CD4-positive, alpha-beta T cell treated with Interleukin-4 for 4 hours (primary cell): ENCODE measurements around the gene SH3RF3.
"Not testable (repeated sequence)": the region's sequence is repeated elsewhere in the genome, so short reads cannot be mapped to it uniquely, and the experiment has no call there.

Experiments used
- DNase-seq: peaks from one replicate; pipeline ENCODE4 v3.0.0-alpha.2; 2020

The SH3RF3 gene

DNA sequence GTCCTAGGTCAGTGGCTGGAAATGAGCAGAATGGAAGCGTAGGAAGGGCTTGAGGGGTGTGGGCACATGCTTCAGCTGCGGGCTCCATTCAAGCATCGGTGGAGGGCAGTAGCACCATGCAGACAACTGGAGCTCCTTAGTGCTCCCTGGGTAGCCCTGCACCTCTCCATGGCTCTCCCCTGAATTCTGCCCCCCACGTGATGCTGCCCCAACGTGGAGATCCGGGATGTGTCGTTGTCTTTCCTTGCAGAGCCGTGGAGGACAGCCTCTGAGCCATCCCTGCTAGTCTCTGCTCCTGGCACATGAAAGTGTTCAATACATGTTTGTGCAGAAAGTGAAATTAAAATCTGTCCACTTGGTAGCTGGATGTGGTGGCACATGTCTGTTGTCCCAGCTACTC is 94.5 kb downstream of the SH3RF3 start:
- DNase-seq: no peak

DNA sequence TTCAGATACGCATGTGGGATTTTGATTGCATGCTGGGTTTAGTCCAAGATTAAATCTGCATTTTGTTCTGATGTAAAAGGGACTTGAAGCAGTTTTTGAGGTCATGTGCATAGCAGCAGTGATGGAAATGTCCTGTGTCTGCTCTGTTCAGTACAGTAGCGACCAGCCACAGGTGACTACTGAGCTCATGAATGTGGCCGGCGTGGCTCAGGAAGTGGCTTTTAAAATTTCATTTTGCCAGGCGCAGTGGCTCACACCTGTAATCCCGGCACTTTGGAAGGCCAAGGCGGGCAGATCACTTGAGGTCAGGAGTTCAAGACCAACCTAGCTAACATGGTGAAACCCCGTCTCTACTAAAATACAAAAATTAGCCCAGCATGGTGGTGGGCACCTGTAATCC is 95.3 kb downstream of the SH3RF3 start:
- not testable (repeated sequence) for DNase-seq

DNA sequence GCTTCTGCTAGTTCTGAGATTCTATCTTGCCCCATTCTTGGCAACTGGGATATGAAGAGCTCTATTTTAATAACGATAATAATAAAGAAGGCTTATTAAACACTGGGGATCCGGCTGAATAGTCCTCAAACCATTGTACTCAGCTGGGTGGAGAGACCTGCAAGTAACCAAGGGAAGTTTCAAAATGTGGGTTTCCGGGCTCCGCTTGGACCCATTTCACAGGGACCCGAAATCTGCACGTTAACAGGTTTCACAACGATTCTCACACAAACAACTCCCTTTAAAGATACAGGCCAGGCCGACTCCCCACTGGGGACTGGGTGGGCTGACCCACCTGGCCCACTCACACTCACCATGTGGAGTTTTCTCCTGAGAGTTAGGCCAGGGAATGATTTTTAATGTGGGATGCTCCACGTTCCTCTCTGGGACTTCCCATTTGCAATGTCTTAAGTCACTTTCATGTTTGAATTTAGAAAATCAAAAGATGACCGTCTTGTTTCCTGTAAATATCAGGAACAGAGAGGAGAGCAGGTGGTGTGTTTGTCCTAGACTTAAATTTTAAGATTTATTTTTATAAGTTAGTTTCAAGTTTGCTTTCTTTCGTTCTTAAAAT is 96.3 kb downstream of the SH3RF3 start:
- no peak for DNase-seq

DNA sequence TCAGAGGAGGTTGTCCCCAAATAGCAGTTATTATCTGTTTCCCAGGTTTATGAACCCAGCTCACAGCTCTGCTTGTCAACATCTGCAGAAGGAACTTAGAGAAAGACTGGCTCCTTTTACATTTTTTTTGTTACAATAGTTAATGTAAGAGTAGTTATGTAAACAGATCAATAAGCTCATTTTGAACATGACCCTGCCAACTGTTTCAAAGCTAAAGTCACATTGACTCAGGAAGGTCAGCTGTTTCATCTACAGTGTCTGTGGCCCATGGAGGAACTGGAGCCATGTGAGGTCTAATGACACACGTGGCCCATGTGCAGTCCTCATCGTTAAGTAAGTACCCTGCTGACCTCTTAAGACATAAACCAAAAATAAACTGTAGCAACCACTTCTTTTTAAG is 97.1 kb downstream of the SH3RF3 start:
- no peak for DNase-seq

DNA sequence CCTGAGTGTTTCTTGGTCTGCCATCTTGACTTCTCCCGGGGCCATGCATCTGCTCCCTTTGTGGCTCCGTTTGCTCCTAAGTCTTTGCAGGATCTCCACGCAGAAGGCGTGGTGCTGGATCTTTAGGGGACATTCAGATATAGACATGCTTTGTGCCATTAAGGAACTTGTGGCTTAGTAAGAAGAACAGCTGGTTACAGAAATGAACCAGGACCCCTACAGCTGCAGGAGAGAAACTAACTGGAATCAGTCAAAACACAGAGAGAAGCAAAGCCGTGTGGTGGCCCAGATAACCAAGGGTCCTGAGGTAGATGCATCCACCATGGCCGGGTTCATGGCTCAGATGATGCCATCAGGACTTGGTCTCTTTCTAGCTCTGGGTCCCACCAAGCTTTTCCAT is 97.6 kb downstream of the SH3RF3 start:
- no peak for DNase-seq

DNA sequence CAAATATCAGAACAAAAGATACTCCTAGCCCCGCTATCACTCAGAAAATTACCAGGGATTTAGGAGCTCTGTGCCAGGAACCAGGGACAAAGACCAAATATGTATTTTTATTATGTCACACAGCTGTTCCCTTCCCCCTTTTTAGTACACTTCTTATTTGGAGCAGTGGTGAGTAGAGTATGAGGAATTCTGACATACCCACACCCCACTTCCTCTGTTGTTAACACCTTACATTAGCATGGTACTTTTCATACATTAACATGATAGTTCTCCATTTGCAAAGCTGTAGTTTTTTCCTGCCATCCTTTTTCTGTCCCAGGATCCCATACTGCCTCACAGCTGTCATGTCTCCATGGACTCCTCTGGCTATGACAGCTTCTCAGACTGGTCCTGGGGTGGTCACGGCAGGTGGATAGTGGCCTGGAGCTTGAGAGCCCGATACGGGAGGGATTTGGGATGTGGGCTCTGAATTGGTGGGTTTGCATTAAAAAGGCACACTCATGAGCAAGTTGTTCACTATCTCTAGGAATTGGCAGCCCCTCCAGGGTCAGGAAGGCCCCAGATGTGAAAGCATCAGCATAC is 100.2 kb downstream of the SH3RF3 start:
- DNase-seq: no peak

- no peak for DNase-seq
These were observed 102.0 kb downstream of the SH3RF3 start for GRCh38 chr2:109230941-109231420.

DNA sequence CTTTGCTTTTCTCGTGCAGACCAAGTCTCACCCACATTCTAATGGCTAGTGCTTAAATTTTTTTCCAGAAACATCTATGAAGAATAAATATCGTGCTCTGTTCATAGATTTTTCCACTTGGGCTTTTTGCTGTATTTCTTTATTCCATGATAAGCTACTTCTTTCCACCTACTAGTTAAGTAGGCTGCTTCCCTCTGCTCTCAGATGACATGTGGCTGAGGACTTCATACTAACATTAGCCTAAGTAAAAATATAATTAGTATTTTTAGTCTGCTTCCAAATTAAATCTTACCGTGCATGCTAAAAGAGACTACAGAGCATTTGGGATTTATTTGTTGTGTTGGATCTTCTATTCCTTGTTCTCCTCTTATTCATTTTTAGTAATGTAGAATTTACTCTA is 102.4 kb downstream of the SH3RF3 start:
- no peak for DNase-seq

- DNase-seq: no peak
These were observed 103.1 kb downstream of the SH3RF3 start for GRCh38 chr2:109231996-109232705.

DNA sequence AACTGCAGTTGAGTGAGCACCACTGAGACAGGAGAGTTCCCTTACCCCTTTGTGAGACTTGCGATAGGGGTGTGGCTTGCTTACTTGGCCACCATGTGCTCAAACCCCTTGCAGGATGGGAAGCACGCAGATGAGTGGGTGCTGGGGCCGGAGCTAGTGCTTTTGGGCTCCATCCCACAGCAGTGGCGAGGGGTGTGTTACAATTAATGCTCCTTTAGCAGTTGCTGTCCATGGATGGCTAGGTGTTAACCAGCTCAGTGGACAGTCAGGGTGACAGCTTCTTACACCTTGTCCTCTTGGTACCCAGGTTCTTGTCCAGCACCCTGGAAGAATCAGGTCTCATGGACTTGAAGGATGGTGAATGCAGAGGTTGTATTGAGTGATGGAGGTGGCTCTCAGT is 103.9 kb downstream of the SH3RF3 start:
- DNase-seq: no peak

DNA sequence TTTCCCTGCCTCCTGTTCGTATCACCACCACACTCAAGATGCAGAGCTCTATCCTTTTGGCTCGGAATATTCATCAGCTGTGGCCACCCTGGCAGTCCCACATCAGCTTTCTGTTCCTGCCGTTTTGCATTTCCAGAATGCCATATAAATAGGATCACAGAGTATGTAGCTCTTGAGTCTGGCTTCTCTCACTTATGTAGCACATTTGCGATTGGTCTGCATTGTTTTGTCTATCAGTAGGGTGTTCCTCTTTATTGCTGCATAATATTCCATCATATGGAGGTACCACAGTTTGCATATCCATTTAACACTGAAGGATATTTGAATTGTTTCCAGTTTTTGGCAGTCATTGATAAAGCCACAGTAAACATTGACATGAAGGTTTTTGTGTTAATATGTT is 104.6 kb downstream of the SH3RF3 start:
- no peak for DNase-seq

- no peak for DNase-seq
These were observed 105.3 kb downstream of the SH3RF3 start for GRCh38 chr2:109234355-109234754.

GRCh38 chr2:109236147-109236546 is 107.1 kb downstream of the SH3RF3 start:
- no peak for DNase-seq

DNA sequence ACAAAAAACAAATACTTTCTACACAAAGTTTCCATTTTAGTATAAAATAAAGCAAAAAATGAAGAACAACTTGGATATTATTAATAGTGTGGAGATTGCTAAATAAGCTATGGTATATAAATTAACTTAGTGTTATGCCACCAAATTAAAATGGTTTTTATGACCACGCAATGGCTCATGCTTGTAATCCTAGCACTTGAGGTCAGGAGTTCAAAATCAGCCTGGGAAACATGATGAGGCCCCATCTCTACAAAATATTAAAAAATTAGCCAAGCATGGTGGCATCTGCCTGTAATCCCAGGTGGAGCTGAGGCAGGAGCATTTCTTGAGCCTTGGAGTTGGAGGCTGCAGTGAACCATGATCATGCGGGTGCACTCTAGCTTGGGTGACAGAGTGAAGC is 108.8 kb downstream of the SH3RF3 start:
- DNase-seq: no peak

GRCh38 chr2:109238580-109238979 is 109.6 kb downstream of the SH3RF3 start:
- peak; percentile 22 for DNase-seq

DNA sequence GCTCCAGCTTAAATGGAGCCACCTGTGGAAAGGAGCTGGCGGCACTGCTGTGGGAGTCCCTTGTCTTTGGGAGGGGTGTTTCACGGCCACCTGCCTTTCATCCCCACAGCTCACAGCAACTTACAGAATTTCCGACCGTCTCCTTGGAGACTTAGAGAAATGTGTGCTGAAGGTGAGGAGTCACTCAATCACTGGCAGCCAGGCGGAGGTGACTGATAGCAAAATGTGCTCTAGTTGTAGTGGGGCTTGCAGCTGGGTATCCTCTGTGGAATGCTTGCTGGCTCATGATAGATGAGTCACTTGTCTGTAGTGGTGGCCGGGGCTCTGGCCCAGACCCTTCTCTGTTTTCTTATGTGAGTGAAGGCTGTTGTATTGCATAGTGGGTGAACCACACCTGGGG is 110.7 kb downstream of the SH3RF3 start:
- no peak for DNase-seq

DNA sequence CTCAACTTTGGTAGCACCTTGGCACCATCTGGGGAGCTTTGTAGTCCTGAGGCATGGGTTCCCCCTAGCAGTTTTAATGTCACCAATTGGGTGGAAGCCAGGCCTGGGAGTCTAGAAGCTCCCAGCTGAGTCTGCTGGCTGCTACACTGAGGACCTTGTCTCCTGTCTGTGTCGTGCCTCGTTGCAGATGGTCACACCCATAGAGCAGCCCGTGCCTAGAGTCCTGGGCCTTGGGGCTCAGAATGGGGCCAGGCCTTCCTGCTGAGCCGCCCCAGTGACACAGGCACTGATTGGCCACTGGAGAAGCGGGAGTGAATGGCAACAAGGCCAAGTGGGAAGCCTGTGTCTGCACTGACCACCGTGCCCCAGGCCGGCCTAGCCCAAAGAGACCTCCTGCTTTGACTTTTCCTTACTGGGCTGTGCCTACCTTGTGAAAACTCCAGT is 113.2 kb downstream of the SH3RF3 start:
- no peak for DNase-seq

- no peak for DNase-seq
These were observed 113.8 kb downstream of the SH3RF3 start for GRCh38 chr2:109242654-109243331.

DNA sequence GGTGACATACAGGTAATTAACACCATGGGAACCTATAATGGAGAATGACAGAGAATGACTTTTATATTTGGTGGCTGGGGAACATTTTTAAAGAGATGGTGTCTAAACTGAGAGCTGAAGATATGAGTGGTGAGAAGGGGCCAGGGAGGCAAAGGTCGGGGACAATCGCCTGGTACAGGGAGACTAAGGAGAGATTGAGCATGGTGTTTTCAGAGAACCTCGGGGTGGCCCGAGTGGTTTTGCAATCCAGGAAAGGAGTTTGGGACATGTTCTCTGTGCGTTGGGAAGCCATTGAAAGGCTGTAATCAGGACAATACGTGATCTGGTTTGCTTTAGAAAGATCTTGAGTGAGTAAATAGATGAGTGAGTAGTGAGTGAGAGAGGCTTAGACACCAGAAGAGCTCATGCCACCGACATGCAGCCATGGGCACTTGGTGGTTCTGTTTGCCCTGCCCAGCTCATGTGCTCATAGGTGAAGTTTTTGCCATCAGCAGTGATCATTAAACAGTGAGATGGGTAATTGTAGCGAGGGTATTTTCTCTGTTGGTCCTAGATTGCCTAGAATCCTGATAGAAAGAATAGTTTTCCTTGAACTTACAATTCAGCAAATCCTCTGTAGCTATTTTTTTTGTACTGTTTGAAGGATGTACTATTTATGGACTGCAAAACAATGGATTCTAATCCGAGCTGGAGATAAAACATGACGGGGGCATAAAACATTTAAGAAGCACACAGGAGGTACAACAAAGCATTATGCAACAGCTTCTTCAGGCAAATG is 114.7 kb downstream of the SH3RF3 start:
- no peak for DNase-seq

DNA sequence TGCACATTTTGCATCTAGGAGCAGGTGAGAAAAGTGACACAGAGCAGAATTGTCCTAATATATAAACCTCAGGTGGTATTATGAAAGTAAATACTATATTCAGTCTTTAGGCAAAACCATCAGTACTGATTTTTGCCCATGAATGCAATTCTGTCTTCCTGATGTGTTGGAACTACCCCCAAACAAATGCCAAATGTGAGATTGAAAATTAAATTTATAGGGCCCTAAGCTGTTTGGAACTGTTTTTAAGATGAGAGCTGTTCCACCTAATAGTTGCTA is 115.2 kb downstream of the SH3RF3 start:
- no peak for DNase-seq

DNA sequence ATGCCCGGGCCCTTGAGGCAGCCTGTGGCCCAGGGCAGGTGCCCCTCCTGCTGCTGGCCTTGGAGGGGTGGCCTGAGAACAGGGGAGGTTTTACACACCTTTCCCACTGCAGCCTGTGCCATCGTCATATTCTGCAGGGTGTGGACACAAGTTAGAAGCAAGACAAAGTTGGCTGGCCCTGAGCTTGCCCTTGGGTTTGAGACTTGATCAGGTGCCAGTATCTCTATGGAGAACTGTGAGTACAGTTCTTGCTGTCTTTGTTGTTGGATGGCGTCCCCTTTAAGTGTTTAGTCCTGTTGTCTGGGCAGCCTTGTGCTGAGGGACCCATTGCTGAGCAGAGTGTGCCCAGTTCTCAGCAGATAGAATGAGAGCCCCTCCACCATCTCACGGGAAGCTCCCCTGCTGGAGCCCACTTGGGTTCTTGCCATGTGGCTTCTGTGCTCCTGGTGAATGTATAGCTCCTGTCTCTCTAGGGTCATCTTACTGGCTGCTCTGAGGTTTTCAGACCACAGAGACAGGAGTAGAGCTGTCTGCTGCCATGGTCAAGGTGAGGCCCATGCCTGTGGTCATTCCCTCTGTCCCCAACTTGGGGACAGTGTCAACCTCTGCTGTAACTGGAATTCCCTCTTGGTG is 115.9 kb downstream of the SH3RF3 start:
- no peak for DNase-seq

GRCh38 chr2:109246176-109246575 is 117.2 kb downstream of the SH3RF3 start:
- DNase-seq: no peak

DNA sequence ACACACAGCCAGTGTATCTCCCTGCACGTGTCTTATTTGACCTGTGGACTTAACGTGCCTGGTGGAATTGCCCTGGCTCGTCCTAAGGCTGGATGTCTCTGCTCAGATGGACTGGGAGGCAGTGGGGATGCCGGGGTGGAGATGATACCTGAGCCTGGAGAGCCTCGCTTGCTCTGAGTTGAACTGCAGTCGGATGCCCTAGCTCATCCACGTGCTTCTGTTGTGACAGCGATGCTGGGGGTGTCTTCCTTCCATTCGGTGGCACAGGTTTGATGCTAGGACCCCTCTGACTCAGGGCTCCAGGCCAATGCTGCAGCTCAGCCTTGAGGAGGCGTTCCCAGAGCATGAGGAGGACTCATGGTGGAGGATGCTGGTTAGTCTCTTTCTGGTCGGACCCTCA is 117.6 kb downstream of the SH3RF3 start:
- DNase-seq: no peak
